Stimulated activated CD4-positive, alpha-beta T cell treated with anti-CD3 and anti-CD28 coated beads, Interleukin-15, amount 100 ng/mL, for 1 hour (primary cell): Measurements from ENCODE around the gene ADCY5.

Experiments
- DNase-seq, 2 donors: peaks; one replicate each; pipeline ENCODE4 v3.0.0-alpha.2; 2020; ENCODE audit warnings: low read depth in 1 of 2, low spot score in 1 of 2

Gene ADCY5

DNA sequence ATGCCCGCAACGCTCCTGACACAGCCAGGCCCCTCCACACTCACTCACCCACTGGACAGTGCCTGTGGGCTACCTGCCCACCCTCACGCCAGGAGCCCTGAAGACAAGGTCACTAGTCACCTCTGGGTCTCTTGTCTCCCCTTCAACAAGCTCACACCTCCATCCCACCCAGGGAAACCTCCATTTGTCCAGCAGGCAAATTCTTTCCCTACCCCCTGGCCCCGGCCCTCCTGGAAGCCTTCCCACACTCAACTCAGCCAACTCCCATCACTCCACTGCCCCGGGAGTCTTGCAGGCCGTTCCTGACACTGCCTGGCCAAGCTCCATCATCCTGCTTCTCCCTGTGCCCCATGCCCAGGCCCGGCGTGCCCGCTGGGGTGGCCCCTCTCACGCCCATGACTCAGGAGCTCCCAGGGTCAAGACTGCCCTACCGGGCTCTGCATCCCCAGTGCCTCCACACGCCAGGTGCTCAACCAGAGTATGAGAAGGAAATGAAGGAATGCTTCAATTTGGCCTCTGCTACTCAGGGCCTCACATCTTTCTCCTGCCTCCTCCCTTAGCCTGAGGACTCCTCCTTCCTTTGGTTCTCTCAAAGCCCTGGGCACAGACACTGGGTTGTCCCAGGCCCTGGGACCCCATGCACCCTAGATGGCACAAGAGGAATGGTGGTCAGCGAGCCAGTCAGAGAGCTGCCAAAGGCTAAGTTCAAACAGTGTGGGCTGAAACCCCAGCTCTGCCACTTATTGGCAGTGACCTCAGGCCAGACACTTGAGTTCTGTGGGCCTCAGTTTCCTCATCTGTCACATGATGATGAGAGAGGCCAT lies 158.6 kb downstream of the ADCY5 start:
- DNase-seq: no peak

DNA sequence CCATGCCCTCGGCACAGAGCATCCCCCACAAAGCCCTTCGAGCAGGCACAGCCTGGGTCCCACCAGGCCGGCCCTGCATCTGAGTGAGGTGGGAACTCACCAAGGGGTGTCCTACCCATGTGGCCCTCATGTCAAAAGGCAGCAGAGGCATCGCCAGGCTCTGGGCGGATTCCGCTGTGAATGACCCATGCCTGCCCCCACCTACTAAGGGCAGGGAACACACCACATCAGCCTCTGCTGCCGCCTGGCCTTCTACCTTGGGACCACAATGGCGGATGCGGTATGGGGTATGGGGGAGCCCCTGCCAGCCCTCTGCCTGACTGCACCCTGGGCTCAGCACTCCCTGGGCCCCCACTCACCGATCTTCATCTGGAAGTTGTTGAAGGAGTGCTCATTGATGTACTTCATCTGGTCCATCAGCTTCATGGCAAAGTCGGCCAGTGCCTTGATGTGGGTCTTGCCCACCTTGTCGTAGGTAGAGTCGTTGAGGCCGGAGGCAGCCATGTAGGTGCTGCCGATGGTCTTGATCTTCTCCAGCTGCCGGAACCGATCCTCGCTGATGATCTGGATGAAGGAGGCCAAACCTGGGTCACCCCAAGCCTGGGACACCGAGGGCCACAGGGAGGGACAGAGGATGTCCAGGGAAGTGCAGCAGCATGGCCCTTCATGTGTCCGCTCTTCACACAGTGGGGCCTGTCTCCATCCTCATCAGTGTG lies 159.3 kb downstream of the ADCY5 start:
- no peak for DNase-seq

DNA sequence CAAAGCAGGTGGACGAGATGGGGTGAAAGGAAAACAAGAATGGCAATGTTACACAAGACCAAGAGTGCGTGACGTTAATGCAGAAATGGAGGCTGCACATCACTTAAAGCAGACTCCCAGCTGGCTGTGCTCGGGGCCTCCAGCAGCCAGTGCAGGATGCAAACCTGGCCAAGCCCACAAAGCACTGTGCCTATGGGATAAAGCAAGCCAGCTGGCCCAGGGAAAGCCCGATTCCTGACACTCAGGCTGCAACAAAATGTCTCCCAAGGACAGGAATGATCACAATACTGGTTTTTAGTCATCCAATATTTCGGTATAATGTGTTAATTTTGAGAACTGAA lies 161.0 kb downstream of the ADCY5 start:
- no peak for DNase-seq

DNA sequence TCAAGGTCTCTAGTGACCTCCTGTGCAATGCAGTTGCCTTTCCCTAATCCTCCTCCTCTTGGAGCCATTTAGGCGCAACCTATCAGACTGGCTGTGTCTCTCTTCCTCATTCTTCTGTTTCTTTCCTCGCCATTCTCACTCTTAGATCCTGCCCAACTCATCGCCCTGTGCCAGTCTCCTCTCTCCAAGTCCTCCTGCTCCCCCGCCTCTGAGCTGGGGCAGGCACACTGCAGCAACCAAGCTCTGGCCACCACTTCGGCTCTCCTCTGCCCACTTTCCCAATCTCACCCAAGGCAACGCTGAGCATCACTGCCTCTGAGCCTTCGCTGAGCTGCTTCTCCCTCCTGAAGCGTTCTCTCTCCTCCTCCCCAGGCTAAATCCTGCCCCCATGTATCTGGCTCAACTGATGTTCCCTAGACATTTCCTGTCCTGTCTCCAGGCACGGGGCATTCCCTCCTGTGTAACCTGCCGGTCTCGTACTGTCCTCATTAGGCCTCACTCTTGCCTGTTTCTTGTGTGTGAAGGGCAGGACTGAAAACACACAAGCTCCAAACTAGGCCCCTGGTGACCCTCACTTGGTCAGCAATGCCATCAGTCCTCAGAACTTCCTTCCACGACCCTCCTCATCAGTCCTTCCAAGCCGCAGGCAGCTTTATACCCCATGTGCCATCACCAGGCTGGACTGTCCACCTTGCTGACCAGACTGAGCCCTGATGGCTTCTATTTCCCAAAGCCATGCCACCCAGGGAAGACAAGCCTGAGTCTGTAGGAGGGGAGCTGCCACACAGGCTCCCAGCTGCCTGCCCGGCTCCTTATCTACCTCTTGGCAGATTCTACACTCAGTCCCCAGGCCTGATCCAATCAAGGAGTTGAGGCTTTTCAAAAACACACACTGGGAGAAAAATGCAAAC lies 161.6 kb downstream of the ADCY5 start:
- no peak for DNase-seq

DNA sequence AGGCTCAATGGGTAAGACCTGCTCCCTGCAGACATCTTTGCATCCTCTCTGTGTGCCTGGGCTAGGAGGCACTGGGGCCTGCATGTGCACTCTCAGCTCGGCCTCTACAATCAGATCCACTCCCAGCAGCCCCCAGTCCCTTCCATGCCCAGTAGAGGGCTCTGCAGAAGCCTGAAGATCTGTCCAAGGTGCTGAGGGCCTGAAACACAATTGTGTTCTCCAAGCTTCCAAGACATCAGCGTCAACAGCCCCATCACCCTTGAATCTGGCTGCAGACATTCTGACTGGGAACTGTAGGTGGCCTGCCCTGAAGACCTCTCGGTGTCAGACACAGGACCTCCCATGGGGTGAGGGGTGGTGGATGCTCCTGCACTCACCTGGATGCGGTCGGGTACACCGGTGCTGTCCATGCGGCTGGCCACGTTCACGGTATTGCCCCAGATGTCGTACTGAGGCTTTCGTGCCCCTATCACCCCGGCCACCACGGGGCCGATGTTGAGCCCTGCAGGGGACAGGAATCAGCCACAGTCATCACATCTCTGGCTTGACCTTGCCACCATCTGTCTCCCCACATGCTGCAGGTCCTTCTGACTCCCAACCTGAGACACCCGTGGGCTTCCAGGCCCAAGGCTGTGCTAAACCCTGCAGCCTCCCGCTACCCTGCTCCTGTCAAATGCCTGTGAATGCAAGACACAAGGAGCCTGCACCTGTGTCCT lies 162.4 kb downstream of the ADCY5 start:
- DNase-seq: no peak

DNA sequence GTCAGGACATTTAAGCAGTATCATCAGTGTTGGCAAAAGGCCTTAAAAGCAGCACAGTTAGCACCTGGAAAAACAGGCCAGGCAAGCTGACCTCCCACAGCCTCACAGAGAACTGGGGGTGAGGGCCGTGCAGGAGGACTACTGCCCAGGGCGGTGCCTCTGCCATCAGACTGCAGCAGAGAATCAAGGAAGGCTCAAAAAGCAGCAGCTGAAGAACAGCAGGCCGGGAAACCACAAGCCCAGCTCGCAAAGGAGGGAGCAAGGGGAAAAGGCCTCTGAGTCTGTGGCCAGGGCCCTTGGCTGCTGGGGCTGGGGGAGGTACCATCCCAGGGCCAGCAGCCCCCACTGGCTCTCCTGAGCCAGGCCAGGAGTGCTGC lies 163.0 kb downstream of the ADCY5 start:
- DNase-seq: no peak

DNA sequence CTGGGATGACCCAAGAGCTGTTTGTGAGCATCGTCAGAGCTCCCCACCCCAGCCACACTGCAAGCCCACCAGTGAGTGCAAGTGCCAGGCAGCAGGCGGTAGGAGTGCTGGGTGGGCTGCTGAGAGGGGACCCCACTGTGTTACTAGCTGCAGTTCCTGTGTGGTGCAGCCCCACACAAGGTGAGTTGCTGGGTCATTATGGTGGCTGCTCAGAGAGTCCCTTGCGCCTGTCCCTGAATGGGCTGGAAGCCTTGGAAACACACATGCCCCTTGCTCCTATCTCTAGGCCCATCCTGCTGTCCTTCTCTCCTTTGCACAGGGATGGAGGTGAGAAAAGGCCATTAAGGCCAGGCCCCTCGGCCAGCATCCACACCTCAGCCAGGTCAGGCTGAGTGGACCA lies 163.4 kb downstream of the ADCY5 start:
- no peak for DNase-seq

DNA sequence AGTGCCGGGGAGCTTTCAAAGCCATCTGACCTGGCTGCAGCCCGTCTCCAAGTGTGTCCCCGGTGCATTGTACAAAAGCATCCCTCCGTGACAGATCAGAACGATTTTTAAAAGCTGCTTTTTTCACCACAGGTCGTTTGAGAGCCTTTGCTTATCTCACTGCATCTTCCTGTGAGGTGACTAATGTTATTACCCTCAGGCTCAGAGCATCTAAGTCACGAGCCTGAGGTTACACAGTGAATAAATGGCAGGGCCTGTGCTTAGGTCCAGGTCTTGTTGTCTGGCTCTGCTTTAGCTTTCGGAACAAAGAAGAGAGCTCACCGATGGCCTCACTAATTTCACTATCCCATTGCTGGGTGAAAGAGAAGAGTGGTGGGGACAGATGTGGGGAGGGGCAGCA lies 163.8 kb downstream of the ADCY5 start:
- DNase-seq: no peak

DNA sequence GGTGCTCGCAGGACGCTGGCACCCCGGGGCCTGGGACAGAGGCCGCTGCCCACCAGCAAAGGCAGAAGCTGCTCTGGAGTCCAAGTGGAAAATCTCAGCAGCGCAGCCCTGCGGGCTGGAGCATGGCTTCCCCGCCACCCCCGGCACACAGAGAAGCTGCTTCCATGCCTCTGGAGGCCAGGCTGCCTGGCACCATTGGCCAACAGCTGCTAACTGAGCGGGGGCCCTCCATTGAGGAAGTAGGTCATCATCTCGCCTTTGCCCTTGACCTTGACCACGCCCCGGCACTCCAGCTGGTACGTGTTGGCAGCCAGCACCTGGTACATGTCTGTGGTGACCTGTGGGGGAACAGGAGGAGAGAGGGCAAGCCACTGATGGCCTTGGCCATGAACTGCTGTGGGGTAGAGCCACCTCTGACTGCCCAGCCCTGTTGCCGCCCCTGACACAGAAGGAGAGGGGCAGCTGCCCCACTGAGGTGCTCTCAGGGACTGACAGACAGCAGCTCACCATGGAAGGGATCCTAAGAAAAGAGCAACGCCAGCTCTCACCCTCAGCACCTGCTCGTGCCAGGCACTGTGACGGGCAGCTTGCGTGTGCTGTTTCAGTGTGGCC lies 164.4 kb downstream of the ADCY5 start:
- DNase-seq: no peak

DNA sequence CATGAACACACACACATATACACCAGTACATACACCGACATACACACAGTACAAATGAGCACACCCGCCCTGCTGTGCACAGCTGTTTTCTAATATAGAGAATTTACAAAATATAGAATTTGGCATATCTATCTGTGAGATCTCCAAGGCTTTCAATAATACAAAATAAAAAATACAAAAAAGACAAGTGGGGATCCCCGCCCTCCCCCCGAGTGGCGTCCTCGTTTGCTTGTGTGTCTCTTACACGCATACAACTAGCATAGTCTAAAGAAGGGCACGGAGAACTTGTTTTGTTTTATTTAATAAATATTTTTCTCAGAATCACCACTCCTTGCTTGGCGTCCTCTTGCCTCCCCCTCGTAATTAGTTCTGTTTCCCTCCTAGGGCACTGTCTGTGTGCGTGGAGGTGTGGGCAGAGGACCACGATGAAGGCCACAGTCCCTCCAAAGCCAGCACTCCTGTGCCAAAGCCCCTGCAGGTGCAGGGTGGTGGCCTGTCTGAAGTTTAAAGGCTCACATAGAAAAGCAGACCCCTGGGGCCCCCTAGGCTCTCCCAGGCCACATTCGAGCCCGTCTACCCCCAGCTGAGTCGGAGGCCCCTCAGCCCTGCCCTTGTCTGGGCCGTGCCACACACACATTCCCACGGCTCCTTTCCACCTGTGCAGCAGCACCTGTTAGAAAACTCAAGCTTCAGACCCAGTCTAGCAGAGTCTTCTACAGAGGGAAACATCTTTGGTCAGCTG lies 165.1 kb downstream of the ADCY5 start:
- DNase-seq: no peak

DNA sequence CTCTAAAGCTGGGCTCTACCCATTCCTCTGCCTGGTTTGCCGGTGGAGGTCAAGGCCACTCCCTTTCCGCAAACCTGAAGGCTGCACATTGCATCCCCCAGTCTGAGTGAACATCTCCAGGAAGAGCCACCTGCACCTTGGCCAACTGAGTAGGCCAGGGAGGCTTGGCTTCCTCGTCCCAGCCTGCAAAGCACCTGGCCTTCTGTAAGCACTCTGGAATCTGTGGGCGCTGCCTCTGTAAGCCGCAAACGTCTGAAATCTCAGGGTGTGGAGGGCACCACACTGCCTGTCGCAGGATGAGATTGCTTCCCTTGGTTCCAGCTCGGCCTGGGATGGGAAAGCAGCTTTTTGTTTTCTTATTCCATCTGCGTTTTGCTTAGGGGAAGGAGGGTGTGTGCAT lies 165.8 kb downstream of the ADCY5 start:
- no peak for DNase-seq

DNA sequence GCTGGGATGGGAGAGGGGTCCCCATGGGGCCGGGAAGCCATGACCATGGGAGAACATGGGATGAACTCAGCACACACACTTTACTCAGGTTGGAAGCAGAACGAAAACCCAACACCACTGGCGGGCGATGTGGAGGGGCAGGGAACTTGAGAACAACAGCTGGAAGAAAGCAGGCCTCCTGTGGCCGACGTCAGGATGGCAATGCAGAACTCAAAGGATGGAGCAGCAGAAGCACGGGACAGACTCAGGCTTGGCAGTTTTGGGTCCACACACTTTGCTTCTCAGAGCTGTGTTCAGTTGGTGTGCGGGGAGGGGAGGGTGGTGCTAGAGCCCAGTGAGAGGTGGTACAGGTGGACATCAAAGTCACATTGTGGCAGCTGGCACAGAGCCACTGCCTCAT lies 166.4 kb downstream of the ADCY5 start:
- DNase-seq: no peak

DNA sequence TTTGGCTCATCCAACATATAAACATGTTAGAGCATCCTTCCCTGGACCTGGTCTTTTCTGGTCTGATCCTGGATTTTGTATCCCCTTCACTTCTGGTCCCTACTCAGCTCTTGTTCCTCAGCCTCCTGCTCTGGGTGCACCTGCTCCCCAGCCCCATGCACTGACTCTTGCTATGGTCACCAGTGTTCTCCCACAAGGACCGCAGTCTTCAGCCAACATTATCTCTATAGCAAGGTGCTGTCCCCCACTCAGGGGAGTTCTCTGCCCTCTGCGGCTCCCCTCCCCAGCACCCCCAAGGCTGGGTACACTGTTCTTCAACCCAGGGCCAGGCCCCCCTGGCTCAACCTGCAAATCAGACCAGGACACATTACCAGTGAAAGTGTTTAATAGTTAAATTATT lies 167.0 kb downstream of the ADCY5 start:
- DNase-seq: no peak

DNA sequence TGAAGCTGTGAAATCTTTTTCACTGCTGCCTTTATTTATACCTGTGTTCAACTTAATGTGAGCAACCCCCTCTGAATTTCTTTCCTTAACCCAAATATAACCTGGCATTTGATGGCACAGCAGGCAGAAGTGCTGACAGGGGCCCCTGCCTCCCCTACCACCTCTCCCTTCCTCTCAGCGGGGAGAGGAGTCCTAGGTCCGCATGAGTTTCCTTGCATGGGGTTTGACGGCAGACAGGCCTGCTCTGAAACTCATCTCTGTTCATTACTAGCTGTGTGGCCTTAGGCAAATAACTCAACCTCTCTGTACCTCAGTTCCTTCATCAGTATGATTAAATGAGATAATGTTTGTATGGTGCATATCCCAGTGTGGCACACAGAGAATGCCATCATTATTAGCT lies 167.5 kb downstream of the ADCY5 start:
- no peak for DNase-seq

DNA sequence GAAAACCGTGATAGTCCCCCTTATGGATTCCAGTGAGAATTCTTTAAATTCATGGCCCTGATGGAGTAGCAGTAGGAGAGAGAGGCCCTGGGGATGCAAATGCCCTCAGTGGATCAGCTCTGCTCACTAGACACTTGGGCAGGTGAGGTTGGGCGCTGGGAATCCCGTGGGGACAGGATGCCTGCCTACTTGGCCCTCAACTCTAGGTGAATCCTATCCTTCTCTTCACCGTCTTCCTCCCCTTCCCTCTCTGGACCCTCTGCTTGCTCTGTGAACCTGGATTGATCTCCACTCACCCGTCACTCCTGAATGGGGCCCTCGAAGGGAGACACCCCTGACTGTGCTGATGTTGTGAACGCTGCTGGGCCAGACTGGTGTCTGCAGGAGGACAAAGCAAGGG lies 169.8 kb downstream of the ADCY5 start:
- DNase-seq: no peak

DNA sequence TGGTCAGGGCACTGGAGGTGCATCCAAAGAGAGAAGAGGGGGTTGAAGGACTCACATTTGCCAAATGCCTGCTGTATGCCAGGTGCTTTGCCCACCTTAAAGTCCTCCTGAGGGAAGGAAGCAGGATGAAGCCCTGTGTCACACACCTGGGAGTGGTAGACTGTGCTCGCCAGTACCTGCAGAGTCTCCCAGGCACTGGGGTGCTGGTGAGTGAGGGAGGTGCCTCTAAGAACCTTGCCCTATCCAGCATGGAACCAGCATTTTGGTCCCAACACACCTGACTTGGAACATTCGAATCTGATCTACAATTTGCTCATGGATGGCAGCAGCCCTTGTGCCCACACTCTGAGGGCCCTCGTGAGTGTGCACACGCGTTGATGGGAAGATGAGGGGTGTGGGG lies 170.4 kb downstream of the ADCY5 start:
- DNase-seq: no peak

DNA sequence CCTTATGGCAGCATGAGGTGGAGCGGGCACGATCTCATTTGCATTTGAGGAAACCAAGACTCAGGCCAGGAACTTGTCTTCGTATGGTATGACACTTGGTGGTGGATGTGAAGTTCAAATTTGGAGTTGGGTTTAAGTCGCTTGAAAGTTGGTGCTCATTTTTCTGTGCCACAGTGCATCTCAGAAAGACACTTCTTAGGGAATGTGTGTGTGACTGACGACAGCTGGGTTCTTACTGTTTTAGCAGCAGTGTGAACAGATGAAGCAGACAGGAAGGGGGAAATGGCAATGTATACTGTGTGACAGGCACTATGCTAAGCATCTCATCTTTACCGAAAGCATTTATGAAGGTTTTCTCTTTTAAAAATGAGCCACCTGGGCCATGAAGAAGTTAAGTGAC lies 171.8 kb downstream of the ADCY5 start:
- no peak for DNase-seq

DNA sequence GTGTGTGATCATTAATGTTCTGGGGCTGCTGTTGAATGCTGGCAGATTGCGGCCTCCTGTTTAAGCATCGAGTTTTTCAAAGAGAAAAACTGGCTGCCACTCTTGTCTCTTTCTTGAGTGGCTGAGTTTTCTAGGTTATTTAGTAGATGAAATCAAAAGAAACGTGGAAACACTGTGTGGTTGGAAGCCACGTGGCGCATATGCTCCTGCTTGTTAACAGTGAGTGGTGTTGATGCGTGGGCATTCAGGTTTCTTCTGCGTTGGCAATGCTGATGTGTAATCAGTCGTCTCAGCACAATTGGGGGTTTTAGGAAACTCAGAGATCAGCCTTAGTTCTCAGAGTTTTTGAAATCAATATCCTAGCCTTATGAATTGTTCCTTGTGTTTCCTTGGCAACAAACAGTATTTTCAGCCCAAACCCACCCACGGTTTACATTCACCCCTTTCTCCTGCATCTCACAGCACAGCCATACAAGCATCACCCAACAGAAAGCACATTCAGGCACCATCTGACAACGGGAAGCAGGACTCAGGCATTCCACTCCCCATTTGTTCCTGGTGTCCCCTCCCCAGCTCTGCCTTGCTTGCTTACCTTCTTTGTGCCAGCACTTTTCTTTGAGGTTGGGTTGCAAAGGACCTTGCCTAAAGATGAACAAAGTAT lies 172.4 kb downstream of the ADCY5 start:
- no peak for DNase-seq

DNA sequence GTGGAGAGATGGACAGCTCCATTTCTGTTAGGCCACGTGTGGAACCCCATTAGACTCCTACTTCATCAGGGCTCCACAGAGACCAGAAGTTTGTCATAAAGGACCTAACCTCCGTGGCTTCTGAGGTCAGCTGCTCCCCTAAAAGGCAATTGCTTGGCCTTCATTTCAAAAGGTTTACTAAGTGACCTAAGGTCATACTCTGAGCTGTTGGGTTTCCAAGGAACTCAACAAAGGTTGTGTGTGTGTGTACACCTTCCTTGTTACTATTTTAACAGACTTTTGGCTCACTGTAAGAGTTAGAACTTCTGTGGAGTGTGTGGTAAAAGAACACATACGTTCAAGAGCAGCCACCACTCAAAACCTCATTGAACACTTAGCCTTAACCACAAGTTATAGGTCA lies 173.2 kb downstream of the ADCY5 start:
- no peak for DNase-seq

DNA sequence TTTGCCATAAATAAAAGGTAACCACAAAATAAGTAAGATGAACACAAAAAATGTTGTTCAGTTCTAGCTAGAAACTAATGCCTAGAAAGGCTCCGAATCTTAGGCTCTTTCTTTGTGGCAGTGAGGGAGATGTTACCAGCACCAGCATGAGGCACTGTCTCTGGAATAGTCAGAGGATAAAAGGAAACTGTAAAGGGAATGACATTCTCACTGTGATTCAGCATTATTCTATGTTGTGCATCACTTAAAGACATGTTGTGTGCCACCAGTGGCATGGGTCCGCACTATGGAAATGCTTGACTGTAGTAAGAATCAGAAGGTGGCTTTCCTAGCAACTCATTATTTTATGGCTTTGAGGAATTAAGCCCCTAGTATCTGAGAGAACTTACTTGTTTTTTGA lies 176.3 kb downstream of the ADCY5 start:
- DNase-seq: no peak
